ENCODE data around the gene PRSS57. TPM values are rescaled to one million over a fixed set of nuclear protein-coding genes. Genes with fewer than 3 reads are reported as not detected.
"Not testable (repeated sequence)": the region's sequence is repeated elsewhere in the genome, so short reads cannot be mapped to it uniquely, and the experiment has no call there.

PRSS57 gene
- total RNA-seq, 2 donors from 2014 or later: 1.4 TPM; not detected in 1

DNA sequence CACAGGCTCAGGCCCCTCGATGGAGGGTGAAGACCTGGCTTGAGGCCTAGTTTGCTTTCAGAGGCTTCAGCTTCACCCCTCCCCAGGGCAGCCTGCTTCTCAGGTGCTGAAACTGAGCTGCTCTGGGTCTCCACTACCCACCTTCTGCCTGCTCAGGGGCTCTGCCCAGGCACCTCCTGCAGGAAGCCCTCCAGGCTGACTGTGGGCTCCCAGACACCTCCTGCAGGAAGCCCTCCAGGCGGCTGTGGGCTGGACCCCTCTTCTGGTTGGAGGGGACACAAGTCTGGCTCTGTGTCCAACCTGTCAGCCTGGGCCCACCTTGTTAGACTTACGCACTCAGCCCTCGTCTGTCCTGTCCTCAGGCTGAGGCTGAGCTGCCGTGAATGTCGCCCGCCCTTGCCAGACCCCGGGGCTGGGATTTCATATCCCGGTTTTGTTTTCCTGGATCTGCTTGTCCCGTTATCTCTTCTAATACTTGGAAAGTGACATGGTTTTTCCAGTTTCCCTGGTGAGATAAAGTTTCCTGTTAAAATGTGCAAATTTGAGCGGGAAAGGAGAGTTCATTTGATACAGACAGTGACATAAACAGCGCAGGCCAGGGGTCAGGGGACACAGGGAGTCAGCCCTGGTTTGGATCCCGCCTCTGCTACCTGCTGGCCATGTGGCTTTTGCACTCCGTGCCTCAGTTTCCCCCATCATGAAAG is 34.9 kb upstream of the PRSS57 start:
- Mint-ChIP-seq H3K4me1 (ENCODE audit: low read depth in 2 of 2) (peaks cover 11 to 12% of the 10 kb centered on the region in 2 donors), H3K4me3 (no peak overlapping the region), H3K27ac (no peak overlapping the region), H3K9me3 (no peaks in the 10 kb centered on the region), H3K27me3 (no peaks in the 10 kb centered on the region), H3K36me3 (no peaks in the 10 kb centered on the region)
- no peak for DNase-seq (ENCODE audit: low spot score)
- ATAC-seq: no peak

DNA sequence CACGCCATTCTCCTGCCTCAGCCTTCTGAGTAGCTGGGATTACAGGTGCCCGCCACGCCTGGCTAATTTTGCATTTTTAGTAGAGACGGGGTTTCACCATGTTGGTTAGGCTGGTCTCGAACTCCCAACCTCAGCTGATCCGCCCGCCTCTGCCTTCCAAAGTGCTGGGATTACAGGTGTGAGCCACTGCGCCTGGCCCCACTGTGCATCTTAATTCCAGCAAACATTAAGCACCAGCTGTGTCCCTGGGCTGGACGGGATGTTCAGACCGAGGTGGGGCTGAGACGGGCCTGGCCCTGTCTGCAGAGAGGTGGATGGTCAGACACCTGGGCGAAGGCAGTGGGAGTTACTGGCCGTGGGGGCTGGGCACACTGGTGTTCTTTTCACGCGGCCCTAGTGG is 34.3 kb upstream of the PRSS57 start:
- not testable (repeated sequence) for H3K9me3 Mint-ChIP-seq; H3K4me3 Mint-ChIP-seq; H3K27me3 Mint-ChIP-seq; DNase-seq (ENCODE audit: low spot score); ATAC-seq; H3K27ac Mint-ChIP-seq; H3K36me3 Mint-ChIP-seq
- peaks cover 11 to 12% of the 10 kb centered on the region in 2 donors for H3K4me1 Mint-ChIP-seq (ENCODE audit: low read depth in 2 of 2)

DNA sequence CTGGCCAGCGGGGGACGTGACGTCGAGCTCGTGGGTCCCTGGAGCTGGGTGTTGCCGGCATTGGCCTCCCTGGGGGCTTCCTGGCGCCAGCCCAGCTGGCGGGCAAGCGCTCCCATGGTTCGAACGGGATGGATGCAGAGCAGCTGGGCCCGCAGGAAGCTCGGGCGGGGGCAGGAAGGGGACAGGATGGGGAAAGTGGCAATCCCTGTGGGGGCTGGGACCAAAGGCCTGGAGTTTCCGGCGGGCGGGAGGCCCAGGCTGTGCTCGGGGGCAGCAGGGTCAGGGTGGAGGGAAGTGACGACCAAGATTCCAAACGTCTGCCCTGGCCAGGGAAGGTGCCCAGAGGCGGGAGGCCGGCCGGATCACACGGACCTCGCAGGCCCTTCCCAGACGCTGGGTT is 32.8 kb upstream of the PRSS57 start:
- Mint-ChIP-seq H3K27ac (no peak overlapping the region), H3K9me3 (no peaks in the 10 kb centered on the region), H3K4me3 (no peak overlapping the region), H3K4me1 (ENCODE audit: low read depth in 2 of 2) (peaks cover under 1 to 4% of the 10 kb centered on the region in 2 donors), H3K36me3 (no peaks in the 10 kb centered on the region), H3K27me3 (no peaks in the 10 kb centered on the region)
- ATAC-seq: no peak
- DNase-seq (ENCODE audit: low spot score): no peak

DNA sequence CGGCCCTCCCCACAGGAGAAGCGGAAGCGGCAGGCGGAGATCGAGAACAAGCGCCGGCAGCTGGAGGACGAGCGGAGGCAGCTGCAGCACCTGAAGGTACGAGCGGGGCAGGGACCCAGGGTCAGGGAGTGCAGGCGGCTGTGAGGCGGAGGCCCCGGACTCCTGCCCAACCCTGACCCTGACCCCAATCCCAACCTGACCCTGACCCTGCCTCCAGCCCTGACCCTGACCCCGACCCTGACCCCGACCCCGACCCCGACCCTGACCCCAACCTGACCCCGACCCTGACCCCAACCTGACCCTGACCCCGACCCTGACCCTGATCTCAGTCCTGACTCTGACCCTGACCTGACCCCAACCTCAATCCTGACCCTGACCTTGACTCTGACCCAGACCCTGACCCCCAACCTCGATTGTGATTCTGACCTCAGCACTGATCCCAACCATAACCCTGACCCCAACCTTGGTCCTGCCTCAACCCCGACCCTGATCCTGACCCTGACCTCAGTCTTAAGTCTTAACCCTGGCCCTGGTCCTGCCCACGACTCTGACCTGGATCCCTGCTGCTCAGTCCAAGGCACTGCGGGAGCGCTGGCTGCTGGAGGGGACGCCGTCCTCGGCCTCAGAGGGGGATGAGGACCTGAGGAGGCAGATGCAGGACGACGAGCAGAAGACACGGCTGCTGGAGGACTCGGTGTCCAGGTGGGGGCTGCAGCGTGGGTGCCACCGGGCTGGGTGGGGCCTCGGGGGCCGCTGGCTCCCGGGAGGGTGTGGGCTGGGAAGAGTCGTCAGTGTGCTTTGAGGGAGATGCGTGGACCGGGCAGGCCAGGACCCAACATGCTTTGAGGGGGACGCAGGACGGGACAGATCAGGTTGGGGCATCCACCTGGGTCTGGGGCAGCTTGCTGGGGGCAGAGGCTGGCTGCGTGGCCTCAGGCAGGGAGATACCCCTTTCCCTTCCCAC is 32.0 kb upstream of the PRSS57 start:
- no peaks in the 10 kb centered on the region for H3K27me3 Mint-ChIP-seq
- H3K36me3 Mint-ChIP-seq: no peaks in the 10 kb centered on the region
- H3K9me3 Mint-ChIP-seq: no peaks in the 10 kb centered on the region
- ATAC-seq (peak in 1 of 2 donors; percentile 29), DNase-seq (ENCODE audit: low spot score) (no peak)
- H3K27ac Mint-ChIP-seq: no peak overlapping the region
- H3K4me1 Mint-ChIP-seq (ENCODE audit: low read depth in 2 of 2): no peaks in the 10 kb centered on the region
- no peak overlapping the region for H3K4me3 Mint-ChIP-seq

DNA sequence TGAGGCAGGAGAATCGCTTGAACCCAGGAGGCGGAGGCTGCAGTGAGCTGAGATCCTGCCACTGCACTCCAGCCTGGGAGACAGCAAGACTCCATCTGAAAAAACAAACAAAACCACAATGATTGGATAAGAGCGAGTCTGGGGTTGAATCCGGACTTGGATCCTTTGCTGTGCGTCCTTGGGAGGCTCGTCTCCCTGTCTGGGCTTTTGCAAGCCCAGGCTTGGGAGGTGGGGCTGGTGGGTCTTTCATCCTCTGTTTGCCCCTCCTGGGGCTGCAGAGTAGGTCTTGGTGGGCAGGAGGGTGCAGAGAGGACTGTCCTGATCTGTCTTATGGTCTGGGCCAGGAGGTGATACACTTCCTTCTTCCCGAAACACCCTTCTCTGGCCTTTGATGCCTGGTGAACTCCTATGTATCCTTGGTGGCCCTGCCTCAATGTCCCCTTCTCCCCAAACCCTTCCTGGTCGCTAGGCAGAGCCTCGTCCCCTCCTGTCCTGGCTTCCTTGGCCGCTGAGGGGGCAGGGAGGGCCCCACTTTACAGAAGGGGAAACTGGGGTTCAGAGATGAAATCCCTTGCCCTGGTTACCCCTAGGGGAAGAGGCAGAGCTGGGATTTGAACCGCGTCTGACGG is 30.3 kb upstream of the PRSS57 start:
- no peak overlapping the region for H3K27ac Mint-ChIP-seq
- H3K36me3 Mint-ChIP-seq: no peaks in the 10 kb centered on the region
- no peaks in the 10 kb centered on the region for H3K9me3 Mint-ChIP-seq
- H3K4me1 Mint-ChIP-seq (ENCODE audit: low read depth in 2 of 2): no peaks in the 10 kb centered on the region
- peaks cover 0 to 2% of the 10 kb centered on the region in 2 donors for H3K27me3 Mint-ChIP-seq
- DNase-seq (ENCODE audit: low spot score) (no peak), ATAC-seq (no peak)
- no peak overlapping the region for H3K4me3 Mint-ChIP-seq

DNA sequence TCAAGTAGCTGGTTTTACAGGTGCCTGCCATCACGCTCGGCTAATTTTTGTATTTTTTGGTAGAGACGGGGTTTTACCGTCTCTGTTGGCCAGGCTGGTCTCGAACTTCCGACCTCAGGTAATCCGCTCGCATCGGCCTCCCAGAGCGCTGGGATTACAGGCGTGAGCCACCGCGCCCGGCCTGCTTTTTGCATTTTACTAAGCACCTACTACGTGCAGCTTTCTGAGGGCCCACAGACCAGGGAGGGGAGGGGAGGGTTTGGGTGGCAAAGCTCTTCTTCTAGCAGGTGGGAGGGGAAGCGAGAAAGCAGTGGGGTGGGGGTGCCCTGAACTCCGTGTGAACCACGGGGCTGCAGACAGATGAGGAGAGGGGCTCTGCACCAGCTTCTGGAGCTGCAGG is 28.5 kb upstream of the PRSS57 start:
- no peaks in the 10 kb centered on the region for H3K36me3 Mint-ChIP-seq
- no peak overlapping the region for H3K27ac Mint-ChIP-seq
- DNase-seq (ENCODE audit: low spot score) (no peak), ATAC-seq (no peak)
- H3K4me3 Mint-ChIP-seq: no peak overlapping the region
- no peaks in the 10 kb centered on the region for H3K4me1 Mint-ChIP-seq (ENCODE audit: low read depth in 2 of 2)
- no peaks in the 10 kb centered on the region for H3K9me3 Mint-ChIP-seq
- peaks cover 0 to 2% of the 10 kb centered on the region in 2 donors for H3K27me3 Mint-ChIP-seq

DNA sequence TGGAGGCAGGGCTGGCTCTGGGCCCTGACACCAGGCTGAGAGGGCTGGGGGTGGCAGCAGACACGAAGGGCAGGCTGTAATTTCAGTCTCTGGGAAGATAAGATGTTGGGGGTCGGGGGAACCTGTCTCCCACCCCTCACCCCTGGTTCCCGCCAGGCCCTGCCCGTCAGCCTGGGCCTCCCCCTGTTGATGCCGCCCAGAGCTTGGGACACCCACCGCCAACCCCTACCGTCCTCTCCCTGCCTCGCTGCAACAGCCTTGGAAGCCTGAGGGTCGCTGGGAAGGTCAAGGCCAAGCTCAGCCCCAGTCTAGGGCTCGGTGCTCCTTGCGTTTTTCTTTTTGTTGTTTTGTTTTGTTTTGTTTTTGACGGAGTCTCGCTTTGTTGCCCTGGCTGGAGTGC is 28.0 kb upstream of the PRSS57 start:
- ATAC-seq (no peak), DNase-seq (ENCODE audit: low spot score) (no peak)
- peaks cover 0 to 5% of the 10 kb centered on the region in 2 donors for H3K27me3 Mint-ChIP-seq
- no peaks in the 10 kb centered on the region for H3K4me1 Mint-ChIP-seq (ENCODE audit: low read depth in 2 of 2)
- no peaks in the 10 kb centered on the region for H3K9me3 Mint-ChIP-seq
- H3K4me3 Mint-ChIP-seq: no peak overlapping the region
- no peak overlapping the region for H3K27ac Mint-ChIP-seq
- H3K36me3 Mint-ChIP-seq: no peaks in the 10 kb centered on the region

DNA sequence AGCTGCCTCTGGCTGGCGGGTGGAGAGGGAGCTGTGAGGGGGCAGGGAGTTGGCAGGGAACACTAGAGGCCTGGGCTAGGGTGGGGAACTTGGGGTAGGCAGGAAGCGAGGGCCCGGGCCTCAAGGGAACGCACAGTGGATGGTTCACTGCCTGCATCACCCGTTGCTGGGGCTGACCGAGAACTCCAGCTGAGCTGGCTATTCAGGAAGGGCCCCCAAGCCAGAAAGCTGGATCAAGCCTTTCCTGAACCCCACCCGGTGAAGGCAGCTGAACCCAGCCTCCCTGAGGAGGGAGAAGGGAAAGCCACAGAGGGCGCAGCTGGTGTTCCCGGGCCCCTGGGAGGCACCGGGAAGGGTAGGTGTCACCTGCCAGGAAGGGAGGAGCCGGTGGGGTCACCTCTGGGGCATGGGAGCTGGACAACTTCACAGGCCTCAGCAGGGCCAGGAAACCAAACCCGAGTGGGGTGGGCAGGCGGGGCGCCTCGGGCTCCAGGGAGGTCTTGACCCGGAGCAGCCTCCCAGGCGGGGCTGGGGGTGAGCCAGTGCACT is 27.4 kb upstream of the PRSS57 start:
- no peaks in the 10 kb centered on the region for H3K36me3 Mint-ChIP-seq
- no peak for ATAC-seq
- DNase-seq (ENCODE audit: low spot score): no peak
- H3K4me1 Mint-ChIP-seq (ENCODE audit: low read depth in 2 of 2): no peaks in the 10 kb centered on the region
- H3K9me3 Mint-ChIP-seq: no peaks in the 10 kb centered on the region
- H3K27me3 Mint-ChIP-seq: peaks cover 0 to 9% of the 10 kb centered on the region in 2 donors
- no peak overlapping the region for H3K27ac Mint-ChIP-seq
- no peak overlapping the region for H3K4me3 Mint-ChIP-seq

DNA sequence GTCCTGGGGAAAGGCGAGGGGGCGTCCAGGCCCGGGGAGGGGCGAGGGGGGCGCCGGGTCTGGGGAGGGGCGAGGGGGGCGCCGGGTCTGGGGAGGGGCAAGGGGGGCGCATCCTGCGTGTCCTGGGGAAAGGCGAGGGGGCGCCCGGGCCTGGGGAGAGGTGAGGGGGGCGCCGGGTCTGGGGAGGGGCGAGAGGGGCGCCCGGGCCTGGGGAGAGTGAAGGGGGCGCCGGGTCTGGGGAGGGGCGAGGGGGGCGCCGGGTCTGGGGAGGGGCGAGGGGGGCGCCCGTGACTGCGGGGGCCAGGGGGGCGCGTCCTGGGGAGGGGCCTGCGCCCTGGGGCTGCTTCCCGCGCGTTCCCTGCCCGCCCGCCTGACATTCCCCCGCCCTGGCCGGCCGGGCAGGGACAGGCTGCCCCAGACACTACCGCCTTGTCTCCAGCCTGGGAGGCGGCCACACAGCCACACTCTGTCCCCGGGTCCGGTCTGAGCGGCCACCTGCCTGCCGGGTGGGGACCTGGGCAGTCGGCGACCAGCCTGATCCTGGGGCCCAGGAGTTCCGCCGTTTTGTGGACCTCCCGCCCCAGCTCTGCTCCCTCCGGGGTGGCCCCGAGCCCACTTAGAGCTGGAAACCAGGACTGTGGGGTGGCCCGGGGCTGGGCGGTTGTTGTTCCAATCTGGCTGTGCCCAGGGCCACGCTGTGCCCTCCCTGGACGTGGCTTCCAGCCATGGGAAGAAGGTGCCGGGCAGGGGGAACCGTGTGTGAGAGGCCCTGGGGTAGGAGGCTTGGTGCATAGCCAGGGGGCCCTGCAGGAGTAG is 25.3 kb upstream of the PRSS57 start:
- ATAC-seq (peak; percentile 12 to 15), DNase-seq (ENCODE audit: low spot score) (no peak)
- Mint-ChIP-seq H3K9me3 (no peaks in the 10 kb centered on the region), H3K27me3 (peaks cover 3 to 12% of the 10 kb centered on the region in 2 donors), H3K4me1 (ENCODE audit: low read depth in 2 of 2) (no peaks in the 10 kb centered on the region), H3K4me3 (no peak overlapping the region), H3K27ac (no peak overlapping the region), H3K36me3 (no peaks in the 10 kb centered on the region)

DNA sequence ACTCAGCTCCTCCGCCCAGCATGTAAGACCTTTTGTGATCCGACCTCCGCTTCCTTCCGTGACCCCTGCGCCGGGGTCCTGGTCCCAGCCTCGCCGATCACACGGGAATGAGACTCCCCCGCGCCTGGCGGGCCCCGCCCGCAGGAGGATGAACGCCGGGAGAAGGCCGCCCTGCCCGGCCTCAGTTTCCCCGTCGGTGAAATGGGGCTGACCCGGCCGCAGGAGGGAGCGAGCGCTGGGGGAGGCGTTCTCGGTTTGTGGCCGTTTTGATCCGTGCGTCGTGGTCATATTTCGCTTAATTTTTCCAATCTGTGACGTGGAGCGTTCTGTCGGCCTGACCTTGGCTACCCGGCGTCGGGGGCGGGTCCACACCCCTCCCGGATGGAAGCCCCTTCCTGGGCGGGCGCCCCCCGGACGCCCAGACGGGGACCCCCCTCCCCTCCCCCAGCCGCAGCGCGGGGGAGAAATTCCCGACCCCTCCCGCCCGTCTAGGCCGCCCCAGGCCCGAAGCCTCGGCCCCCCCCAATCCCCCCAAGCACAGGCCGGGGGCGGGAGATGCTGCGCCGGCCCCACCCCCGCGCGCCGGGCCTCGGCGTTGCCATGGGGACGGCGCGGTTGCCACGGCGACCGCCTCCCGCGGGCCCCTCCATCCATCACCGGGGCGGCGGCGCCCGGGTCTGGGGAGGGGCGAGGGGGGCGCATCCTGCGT is 24.5 kb upstream of the PRSS57 start:
- Mint-ChIP-seq H3K27me3 (peaks cover 7 to 15% of the 10 kb centered on the region in 2 donors), H3K27ac (no peak overlapping the region), H3K9me3 (no peaks in the 10 kb centered on the region), H3K4me1 (ENCODE audit: low read depth in 2 of 2) (no peaks in the 10 kb centered on the region), H3K36me3 (no peaks in the 10 kb centered on the region), H3K4me3 (no peak overlapping the region)
- DNase-seq (ENCODE audit: low spot score) (no peak), ATAC-seq (no peak)

DNA sequence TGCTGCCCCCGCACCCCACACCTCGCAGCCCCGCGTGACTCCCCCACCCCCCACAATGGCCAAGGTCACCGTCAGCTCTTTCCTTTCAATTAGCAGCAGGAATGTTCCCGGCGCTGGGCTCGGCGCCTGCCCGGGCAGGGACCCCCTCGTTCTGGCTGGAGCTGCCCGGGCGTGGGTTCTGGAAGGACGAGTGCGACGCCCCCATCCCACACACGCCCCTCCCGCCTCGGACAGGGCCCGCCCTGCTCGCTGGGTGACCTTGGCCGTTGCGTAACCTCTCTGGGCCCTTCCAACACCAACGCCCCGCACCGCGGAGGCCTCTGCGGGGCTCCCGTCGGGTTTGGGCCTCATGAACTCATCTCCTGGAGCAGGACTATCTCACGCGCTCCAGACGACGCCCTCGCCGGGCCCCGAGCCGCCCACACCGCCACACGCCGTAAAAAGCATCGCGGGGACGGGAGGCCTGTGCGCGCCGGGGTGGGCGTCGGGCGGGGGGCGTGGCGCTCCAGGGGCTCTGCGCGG is 23.8 kb upstream of the PRSS57 start:
- no peaks in the 10 kb centered on the region for H3K9me3 Mint-ChIP-seq
- DNase-seq (ENCODE audit: low spot score): no peak
- no peak overlapping the region for H3K4me3 Mint-ChIP-seq
- no peaks in the 10 kb centered on the region for H3K36me3 Mint-ChIP-seq
- H3K27ac Mint-ChIP-seq: no peak overlapping the region
- no peak for ATAC-seq
- H3K27me3 Mint-ChIP-seq: peaks cover 7 to 15% of the 10 kb centered on the region in 2 donors
- no peaks in the 10 kb centered on the region for H3K4me1 Mint-ChIP-seq (ENCODE audit: low read depth in 2 of 2)

DNA sequence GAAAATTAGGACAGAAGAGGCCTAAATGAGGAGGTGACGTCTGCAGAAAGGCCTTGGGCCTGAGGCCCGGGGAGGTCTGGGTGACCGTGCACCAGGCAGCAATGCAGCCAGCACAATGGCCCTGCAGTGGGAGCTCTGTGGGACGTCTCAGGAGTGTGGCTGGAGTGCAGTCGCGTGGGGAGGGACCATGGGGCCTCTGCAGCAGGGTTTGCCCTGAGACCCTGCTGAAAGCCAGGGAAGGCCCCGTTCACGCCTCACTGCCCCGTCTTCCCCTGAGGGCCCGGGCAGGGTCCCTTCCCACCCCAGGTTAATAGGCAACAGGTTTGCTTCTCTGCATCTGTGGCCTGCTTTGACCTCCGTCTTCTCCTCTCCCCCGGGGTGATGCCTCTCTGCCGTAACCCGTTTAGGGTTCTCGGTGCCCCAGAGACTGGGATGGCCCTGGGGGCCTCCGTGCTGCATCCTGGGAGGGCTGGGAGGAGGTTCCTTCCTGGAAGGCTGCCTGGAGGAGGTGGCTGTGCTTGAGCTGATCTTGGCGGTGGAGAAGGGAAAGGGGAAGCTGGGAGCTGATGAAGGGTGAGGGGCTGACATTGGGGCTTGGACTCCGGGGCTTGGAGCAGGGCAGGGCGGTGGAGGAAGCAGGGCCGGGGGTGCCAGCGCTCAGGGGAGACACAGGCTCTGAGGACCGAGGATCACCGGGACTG is 23.1 kb upstream of the PRSS57 start:
- H3K27ac Mint-ChIP-seq: no peak overlapping the region
- DNase-seq (ENCODE audit: low spot score): no peak

More for the DNA sequence above, 23.1 kb upstream of the PRSS57 start:
- peaks cover 7 to 15% of the 10 kb centered on the region in 2 donors for H3K27me3 Mint-ChIP-seq
- no peak for ATAC-seq
- H3K4me1 Mint-ChIP-seq (ENCODE audit: low read depth in 2 of 2): no peaks in the 10 kb centered on the region
- no peak overlapping the region for H3K4me3 Mint-ChIP-seq
- H3K36me3 Mint-ChIP-seq: no peaks in the 10 kb centered on the region
- no peaks in the 10 kb centered on the region for H3K9me3 Mint-ChIP-seq
